Hepatocyte (in vitro differentiated cells): Measurements from ENCODE around the gene IL16. TPM values are rescaled to one million over a fixed set of nuclear protein-coding genes. Genes with fewer than 3 reads are reported as not detected.

ENCODE experiments used
- DNase-seq: peaks from one replicate; pipeline ENCODE4 v3.0.0-alpha.2; 2016; ENCODE audit warnings: low spot score
- H2AFZ ChIP-seq: fragments of 200-600 bp; sonication (generic); 2 replicates; pipeline ENCODE4 v1.6.0; 2016; ENCODE audit warnings: antibody characterized with exemption, mild to moderate bottlenecking
- H3K27ac ChIP-seq: fragments of 200-600 bp; sonication (generic); 2 replicates; pipeline ENCODE4 v1.5.1; 2016; ENCODE audit warnings: mild to moderate bottlenecking
- H3K27me3 ChIP-seq: fragments of 200-600 bp; sonication (generic); 2 replicates; pipeline ENCODE4 v1.6.1; 2016
- H3K36me3 ChIP-seq: fragments of 200-600 bp; sonication (generic); replicated peaks from 2 replicates; pipeline ENCODE4 v1.5.1; 2016; ENCODE audit warnings: low read depth; ENCODE audit not compliant: insufficient read depth
- H3K4me1 ChIP-seq: fragments of 200-600 bp; sonication (generic); 2 replicates; pipeline ENCODE4 v1.5.1; 2016; ENCODE audit warnings: mild to moderate bottlenecking, moderate library complexity; ENCODE audit not compliant: insufficient read depth
- H3K4me2 ChIP-seq: fragments of 200-600 bp; sonication (generic); 2 replicates; pipeline ENCODE4 v1.6.0; 2016
- H3K4me3 ChIP-seq: fragments of 200-600 bp; sonication (generic); 2 replicates; pipeline ENCODE4 v1.5.1; 2016; ENCODE audit warnings: mild to moderate bottlenecking
- H3K79me2 ChIP-seq: fragments of 200-600 bp; sonication (generic); 2 replicates; pipeline ENCODE4 v1.6.0; 2017; ENCODE audit warnings: mild to moderate bottlenecking
- H3K9me2 ChIP-seq: fragments of 200-600 bp; sonication (generic); replicated peaks from 2 replicates; pipeline ENCODE4 v1.6.0; 2017; ENCODE audit warnings: mild to moderate bottlenecking; ENCODE audit not compliant: insufficient read depth
- H3K9me3 ChIP-seq: fragments of 200-600 bp; sonication (generic); 2 replicates; pipeline ENCODE4 v1.5.1; 2016; ENCODE audit warnings: low read depth, mild to moderate bottlenecking
- H4K20me1 ChIP-seq: fragments of 200-600 bp; sonication (generic); 2 replicates; pipeline ENCODE4 v1.6.0; 2016; ENCODE audit warnings: mild to moderate bottlenecking; ENCODE audit not compliant: insufficient read depth, poor library complexity, severe bottlenecking
- EZH2 ChIP-seq: fragments of 200-600 bp; sonication (generic); IDR thresholded peaks from 2 replicates; pipeline ENCODE4 v1.6.1; 2016; ENCODE audit warnings: antibody characterized with exemption, mild to moderate bottlenecking, borderline replicate concordance
- EZH2phosphoT487 ChIP-seq: fragments of 200-600 bp; sonication (generic); IDR thresholded peaks from one replicate; pipeline ENCODE4 v1.6.1; 2018; ENCODE audit warnings: antibody characterized with exemption, mild to moderate bottlenecking, low read depth, moderate library complexity; ENCODE audit not compliant: unreplicated experiment, severe bottlenecking
- WGBS: methylation state at CpG from one replicate; pipeline ENCODE4 v1.1.6; 2016; ENCODE audit warnings: low lambda C conversion rate; ENCODE audit errors: missing lambda C conversion rate; 5-methylcytosine and 5-hydroxymethylcytosine counted together
- polyA plus RNA-seq: library from polyadenylated mRNA; unstranded; fragments of >200 nt; fragmentation: Nextera tagmentation; extraction: Ambion mirVana; gene quantifications from 2 replicates; pipeline ENCODE4 v1.2.1, GENCODE V29; 2016
- total RNA-seq: library from RNA; depleted of rRNA; stranded (reverse); fragments of >200 nt; gene quantifications from 2 replicates; pipeline ENCODE4 v1.2.3, GENCODE V29; 2014
- TF ChIP-seq, protein P1 (sequence below): fragments of 200-600 bp; sonication (generic); IDR thresholded peaks from 2 replicates; pipeline ENCODE4 v1.5.1; 2016; ENCODE audit warnings: antibody characterized with exemption, mild to moderate bottlenecking; ENCODE audit not compliant: poor library complexity

IL16 gene
- total and polyA plus RNA-seq, 2 experiments from 2014 or later = 1.1 to 2.4 TPM

DNA sequence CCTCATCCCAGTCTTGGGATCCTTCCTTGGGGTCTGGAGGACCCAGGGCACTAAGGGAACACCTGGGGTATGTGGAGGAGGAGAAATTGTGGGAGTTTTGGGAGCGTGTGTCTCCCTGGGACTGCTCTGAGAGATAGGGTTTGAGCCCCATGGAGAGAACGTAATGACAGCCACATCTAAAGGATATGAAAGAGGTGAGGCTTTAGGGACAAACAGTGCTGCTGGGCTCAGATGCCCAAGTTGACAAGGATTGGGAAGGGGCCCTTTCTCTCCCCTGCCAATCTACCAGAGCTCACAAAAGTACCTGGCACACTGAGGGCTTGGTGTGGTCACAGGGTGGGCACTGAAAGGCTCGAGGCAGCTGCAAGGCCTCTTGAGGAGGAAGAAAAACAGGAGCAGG is 140.6 kb downstream of the IL16 start:
- no peak overlapping the region for H3K4me3 ChIP-seq
- no peaks in the 10 kb centered on the region for H3K27me3 ChIP-seq
- no peaks in the 10 kb centered on the region for H4K20me1 ChIP-seq
- no peak for DNase-seq
- no peak overlapping the region for H2AFZ ChIP-seq
- no peaks in the 10 kb centered on the region for H3K9me3 ChIP-seq
- no peaks in the 10 kb centered on the region for H3K9me2 ChIP-seq
- WGBS = 98% methylated on average over 3 of the region's 3 CpGs
- H3K36me3 ChIP-seq = no peaks in the 10 kb centered on the region
- H3K4me2 ChIP-seq = no peak overlapping the region
- no peaks in the 10 kb centered on the region for H3K79me2 ChIP-seq
- TF ChIP-seq EZH2 = no peak
- no peak for TF ChIP-seq EZH2phosphoT487
- TF ChIP-seq, protein P1, sequence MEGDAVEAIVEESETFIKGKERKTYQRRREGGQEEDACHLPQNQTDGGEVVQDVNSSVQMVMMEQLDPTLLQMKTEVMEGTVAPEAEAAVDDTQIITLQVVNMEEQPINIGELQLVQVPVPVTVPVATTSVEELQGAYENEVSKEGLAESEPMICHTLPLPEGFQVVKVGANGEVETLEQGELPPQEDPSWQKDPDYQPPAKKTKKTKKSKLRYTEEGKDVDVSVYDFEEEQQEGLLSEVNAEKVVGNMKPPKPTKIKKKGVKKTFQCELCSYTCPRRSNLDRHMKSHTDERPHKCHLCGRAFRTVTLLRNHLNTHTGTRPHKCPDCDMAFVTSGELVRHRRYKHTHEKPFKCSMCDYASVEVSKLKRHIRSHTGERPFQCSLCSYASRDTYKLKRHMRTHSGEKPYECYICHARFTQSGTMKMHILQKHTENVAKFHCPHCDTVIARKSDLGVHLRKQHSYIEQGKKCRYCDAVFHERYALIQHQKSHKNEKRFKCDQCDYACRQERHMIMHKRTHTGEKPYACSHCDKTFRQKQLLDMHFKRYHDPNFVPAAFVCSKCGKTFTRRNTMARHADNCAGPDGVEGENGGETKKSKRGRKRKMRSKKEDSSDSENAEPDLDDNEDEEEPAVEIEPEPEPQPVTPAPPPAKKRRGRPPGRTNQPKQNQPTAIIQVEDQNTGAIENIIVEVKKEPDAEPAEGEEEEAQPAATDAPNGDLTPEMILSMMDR = no peak
- peaks cover 28% of the 10 kb centered on the region for H3K4me1 ChIP-seq
- no peak overlapping the region for H3K27ac ChIP-seq

DNA sequence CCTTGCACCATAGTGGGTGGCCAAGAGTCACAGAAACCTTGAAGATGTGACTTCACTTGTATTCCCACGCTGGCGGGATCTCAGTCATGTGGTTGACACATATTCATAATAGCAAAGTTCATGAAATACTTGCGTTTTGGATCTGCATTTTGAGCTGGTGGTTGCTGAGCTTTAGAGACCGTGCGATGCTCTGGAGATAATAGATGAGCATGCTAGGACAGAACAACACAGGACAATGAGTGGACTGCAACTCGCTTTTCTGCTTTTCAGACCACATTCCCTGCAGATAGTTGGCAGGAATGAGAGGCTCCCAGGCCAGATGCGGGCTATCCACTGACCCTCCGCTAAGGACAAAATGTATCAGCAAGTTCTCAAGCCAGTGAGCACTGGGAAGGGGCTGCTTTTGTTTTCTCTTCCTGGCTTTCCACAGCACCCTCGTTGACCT is 141.1 kb downstream of the IL16 start:
- no peak overlapping the region for H2AFZ ChIP-seq
- no peak overlapping the region for H3K4me3 ChIP-seq
- H3K36me3 ChIP-seq = no peaks in the 10 kb centered on the region
- peak overlapping the region; percentile 29 for H3K27ac ChIP-seq
- H3K79me2 ChIP-seq = no peaks in the 10 kb centered on the region
- no peak for DNase-seq
- peaks cover 28% of the 10 kb centered on the region for H3K4me1 ChIP-seq
- no peak for TF ChIP-seq EZH2
- TF ChIP-seq, protein P1 = no peak
- no peak for TF ChIP-seq EZH2phosphoT487
- H3K9me2 ChIP-seq = no peaks in the 10 kb centered on the region
- H3K4me2 ChIP-seq = no peak overlapping the region
- WGBS = 88% methylated on average over 9 of the region's 9 CpGs
- H3K9me3 ChIP-seq = no peaks in the 10 kb centered on the region
- no peaks in the 10 kb centered on the region for H4K20me1 ChIP-seq
- H3K27me3 ChIP-seq = no peaks in the 10 kb centered on the region

DNA sequence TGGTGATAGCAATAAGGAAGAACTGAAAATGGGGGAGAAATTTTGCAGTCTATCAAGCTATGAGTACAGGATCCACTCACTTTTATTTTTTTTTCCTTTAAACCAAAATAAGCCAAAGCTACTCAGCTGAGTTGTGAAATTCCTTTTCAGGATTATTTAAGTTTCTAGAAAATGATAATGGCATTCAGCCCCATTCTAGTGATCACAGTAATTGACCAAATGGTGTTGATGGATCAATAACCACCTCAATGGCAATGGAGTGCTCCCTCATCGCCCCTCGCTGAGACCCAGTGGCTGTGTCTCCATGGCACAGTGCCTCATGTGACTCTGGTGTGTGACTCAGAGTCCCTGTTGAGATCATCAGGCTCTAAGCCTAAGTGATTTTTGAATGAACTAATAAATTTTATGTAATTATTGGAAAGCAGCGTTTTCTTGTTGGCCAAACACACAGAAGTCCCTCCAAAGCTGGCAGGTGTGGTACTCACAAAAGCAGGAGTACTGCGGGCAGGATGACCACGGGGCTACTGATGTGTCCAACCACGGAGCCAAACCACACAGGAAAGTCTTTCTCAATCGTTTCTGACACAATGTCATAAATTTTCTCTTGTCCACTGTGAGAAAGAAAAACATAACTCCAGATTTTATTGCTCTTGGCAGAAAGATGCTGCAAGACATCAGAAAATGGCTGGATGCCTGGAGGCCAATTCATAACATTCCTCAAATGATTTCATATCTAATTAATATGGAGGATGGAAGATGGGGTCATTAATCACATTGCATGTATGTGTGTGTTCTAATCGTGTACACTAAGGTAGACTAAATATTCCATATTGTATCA is 141.7 kb downstream of the IL16 start:
- DNase-seq = no peak
- Histone ChIP-seq H3K27ac (peak overlapping the region; percentile 29), H3K4me2 (peak overlapping the region; percentile 15), H3K4me3 (no peak overlapping the region), H3K27me3 (no peaks in the 10 kb centered on the region), H2AFZ (no peak overlapping the region), H3K9me3 (no peaks in the 10 kb centered on the region), H3K4me1 (peaks cover 28% of the 10 kb centered on the region), H3K9me2 (no peaks in the 10 kb centered on the region), H3K36me3 (no peaks in the 10 kb centered on the region), H4K20me1 (no peaks in the 10 kb centered on the region), H3K79me2 (no peaks in the 10 kb centered on the region)
- TF ChIP-seq, protein P1 = no peak
- TF ChIP-seq EZH2phosphoT487 (no peak), EZH2 (no peak)
- whole genome bisulfite sequencing = 72% methylated on average over 8 of the region's 8 CpGs
